ENCODE results near the gene P2RX3. TPM values are rescaled to one million over a fixed set of nuclear protein-coding genes. Genes with fewer than 3 reads are reported as not detected.
A peak's percentile ranks its signal among the peaks of the same experiment; 100 is the strongest.

Gene P2RX3
- total RNA-seq, 4 donors from 2014 or later, result not detected

- ATAC-seq, result no peak
- intact Hi-C loops (cut with DNase I; ENCODE audit: low total_unique reads) (no loop called here), in situ Hi-C loops (cut with MboI; ENCODE audit: low sequenced_read_pairs in 4 of 4) (no loop called here)
- no peak for DNase-seq
- Histone ChIP-seq H3K27ac (peak overlapping the region in 1 of 4 donors; percentile 19), H3K36me3 (peaks cover 0 to 14% of the 10 kb centered on the region in 2 donors), H3K4me3 (no peak overlapping the region), H3K4me1 (peaks cover 9 to 27% of the 10 kb centered on the region in 2 donors), H3K9me3 (no peaks in the 10 kb centered on the region), H3K27me3 (no peaks in the 10 kb centered on the region)
- no peak for TF ChIP-seq CTCF (IDR thresholded peaks at IDR 0.05 in 4 of 5, conservative IDR thresholded peaks at IDR 0.05 in 1 of 5)
- no peak for TF ChIP-seq POLR2A (IDR thresholded peaks at IDR 0.05)
These were observed 70.6 kb downstream of the P2RX3 start for GRCh38 chr11:57408771-57409170.

GRCh38 chr11:57409321-57410100, 71.4 kb downstream of the P2RX3 start:
- TF ChIP-seq CTCF (IDR thresholded peaks at IDR 0.05 in 4 of 5, conservative IDR thresholded peaks at IDR 0.05 in 1 of 5) (no peak), POLR2A (IDR thresholded peaks at IDR 0.05) (no peak)
- H3K4me1 ChIP-seq, result peaks cover 9 to 27% of the 10 kb centered on the region in 2 donors
- in situ Hi-C loops (cut with MboI; ENCODE audit: low sequenced_read_pairs in 4 of 4) (no loop called here), intact Hi-C loops (cut with DNase I; ENCODE audit: low total_unique reads) (no loop called here)
- H3K27ac ChIP-seq, result no peak overlapping the region
- H3K27me3 ChIP-seq, result no peaks in the 10 kb centered on the region
- H3K36me3 ChIP-seq, result peaks cover 0 to 20% of the 10 kb centered on the region in 2 donors
- no peak for ATAC-seq
- no peak for DNase-seq
- no peak overlapping the region for H3K4me3 ChIP-seq
- H3K9me3 ChIP-seq, result no peaks in the 10 kb centered on the region

DNA sequence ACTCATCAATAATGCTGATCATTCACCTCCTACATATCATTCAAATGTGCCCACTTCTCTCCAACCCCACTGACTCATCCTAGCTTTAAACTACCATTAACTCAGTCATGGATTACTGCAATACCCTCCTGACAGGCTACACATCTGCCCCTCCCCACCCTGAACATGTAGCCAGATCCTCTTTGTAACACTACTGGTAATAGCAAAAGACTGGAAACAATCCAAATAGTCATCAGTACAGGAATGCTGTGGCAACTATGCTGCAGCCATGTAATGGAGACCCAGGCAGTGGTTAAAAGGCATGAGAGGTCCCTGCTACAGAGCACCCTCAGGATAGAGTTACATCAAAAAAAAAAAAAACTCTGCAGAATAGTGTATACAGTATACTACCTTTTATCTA, 72.1 kb downstream of the P2RX3 start:
- Histone ChIP-seq H3K27me3 (no peaks in the 10 kb centered on the region), H3K36me3 (peaks cover 0 to 23% of the 10 kb centered on the region in 2 donors), H3K4me3 (no peak overlapping the region), H3K27ac (no peak overlapping the region), H3K4me1 (peaks cover 9 to 22% of the 10 kb centered on the region in 2 donors), H3K9me3 (no peaks in the 10 kb centered on the region)
- in situ Hi-C loops (cut with MboI; ENCODE audit: low sequenced_read_pairs in 4 of 4), result no loop called here
- DNase-seq (no peak), ATAC-seq (no peak)
- TF ChIP-seq CTCF (IDR thresholded peaks at IDR 0.05 in 4 of 5, conservative IDR thresholded peaks at IDR 0.05 in 1 of 5), result no peak
- TF ChIP-seq POLR2A (IDR thresholded peaks at IDR 0.05), result no peak
- intact Hi-C loops (cut with DNase I; ENCODE audit: low total_unique reads), result no loop called here

DNA sequence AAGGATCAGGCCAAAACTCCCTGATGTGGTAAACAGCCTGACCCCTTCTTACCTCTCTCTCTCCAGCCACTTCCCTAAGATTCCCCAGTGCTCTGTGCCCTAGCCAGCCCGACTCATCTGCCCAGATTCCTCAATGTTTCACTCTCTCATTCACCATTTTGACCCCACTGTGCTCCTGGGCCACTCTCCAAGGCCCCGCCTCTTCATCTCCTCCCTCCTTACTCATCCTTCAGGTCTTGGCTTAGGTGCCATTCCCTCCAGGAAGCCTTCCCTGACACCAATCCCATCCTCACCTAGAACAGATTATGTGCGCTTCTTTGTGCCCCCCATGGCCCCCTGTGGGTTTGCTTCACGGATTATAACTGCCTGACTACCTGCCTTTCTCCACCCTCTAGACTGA, 75.5 kb downstream of the P2RX3 start:
- TF ChIP-seq POLR2A (IDR thresholded peaks at IDR 0.05) (no peak), CTCF (IDR thresholded peaks at IDR 0.05 in 4 of 5, conservative IDR thresholded peaks at IDR 0.05 in 1 of 5) (no peak)
- Histone ChIP-seq H3K4me3 (no peak overlapping the region), H3K4me1 (peaks cover 0 to 5% of the 10 kb centered on the region in 2 donors), H3K27me3 (no peaks in the 10 kb centered on the region), H3K36me3 (peaks cover 0 to 20% of the 10 kb centered on the region in 2 donors), H3K27ac (no peak overlapping the region), H3K9me3 (no peaks in the 10 kb centered on the region)
- ATAC-seq (no peak), DNase-seq (no peak)
- in situ Hi-C loops (cut with MboI; ENCODE audit: low sequenced_read_pairs in 4 of 4) (no loop called here), intact Hi-C loops (cut with DNase I; ENCODE audit: low total_unique reads) (no loop called here)

Data from gastrocnemius medialis (tissue), 4 donors.